Measurements from ENCODE around the gene MAP4K4.

The MAP4K4 gene

DNA sequence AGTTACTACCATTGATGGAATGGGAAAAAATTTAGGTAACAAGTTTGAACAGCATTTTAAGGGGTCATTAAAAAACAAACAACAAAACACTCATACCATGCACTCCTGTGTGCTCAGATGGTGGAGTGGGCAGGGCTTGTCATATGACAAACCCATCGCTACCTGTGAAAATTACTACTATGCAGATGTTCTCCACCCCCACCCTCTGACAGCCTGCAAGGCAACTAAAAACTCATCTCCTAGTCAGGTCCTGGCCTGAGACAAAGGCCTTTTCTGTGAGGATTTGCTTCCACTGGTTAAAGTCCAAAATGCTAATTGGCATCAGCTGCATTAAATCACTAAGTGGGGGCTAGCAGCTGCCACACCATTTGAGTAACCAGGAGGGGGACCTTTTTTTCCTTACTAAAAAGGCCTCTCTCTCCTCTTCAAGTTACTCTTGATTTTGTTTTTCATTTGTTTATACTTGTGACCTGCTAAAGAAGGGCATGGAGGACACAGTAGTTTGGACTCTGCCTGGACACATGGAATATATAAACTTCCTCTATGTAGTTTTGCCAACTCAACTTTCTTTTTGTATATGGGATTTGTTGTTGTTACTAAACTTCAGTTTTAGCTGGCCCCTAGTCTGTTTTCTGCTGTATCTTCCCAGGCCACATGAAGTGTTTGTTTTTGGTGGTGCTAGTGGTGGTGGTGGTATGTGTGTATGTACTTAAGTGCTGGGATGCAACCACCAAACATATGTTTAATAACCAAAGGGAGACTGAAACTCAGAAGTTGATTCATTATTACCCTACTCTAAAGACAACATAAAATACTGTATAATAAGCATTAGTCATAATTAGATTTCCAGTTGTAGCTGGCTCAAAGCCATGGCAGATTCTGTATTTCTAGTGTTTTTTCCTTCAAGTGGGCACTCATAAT lies 121.3 kb downstream of the MAP4K4 start:
- no peak for DNase-seq

GRCh38 chr2:101820519-101820918 lies 123.0 kb downstream of the MAP4K4 start:
- no peak for DNase-seq

DNA sequence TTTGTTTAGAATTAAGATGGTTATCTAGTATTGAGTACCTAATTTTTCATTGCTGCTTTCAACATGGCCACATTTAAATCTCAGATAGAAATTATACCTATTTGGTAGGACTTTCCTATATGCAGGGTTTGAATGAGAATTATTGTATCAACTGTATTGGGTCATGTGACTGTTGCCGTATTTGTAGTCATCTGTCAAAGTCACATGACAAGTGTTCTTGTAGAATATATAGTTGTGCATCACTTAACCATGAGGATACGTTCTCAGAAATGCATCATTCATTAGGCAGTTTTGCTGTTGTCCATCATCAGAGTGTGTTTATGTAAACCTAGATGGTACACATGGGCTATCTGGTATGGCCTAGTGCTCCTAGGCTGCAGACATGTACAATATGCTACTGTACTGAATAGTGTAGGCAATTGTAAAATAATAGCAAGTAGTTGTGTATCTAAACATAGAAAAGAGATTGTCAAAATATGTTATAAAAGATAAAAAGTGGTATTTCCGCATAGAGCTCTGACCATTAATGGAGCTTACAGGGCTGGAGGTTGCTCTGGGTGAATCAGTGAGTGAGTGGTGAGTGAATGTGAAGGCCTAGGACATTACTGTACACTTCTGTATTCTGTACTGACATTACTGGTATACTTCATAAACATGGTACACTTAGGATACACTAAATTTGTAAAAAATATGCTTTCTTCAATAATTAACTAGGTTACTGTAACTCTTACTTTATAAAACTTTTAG lies 123.7 kb downstream of the MAP4K4 start:
- no peak for DNase-seq

DNA sequence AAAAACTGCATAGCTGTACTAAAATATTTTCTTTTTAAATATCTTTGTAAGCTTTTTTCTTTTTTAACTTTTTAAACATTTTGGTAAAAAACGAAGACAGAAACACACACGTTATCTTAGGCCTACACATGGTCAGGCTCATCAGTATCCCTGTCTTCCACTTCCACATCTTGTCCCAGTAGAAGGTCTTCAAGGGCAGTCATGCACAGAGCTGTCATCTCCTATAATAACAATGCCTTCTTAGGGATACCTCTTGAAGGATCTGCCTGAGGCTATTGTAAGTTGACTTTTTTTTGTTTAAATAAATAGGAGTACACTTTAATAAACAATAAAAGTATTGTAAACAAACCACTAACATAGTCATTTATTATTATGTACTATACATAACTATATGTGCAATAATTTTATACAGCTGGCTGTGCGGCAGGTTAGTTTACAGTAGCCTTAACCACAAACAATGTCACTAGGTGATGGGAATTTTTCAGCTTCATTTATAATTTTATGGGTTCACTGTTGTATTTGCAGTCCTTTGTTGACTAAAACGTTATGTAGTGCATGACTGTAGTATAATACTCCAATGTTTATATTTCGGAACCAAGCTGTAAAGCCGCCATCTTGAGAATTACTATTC lies 124.4 kb downstream of the MAP4K4 start:
- no peak for DNase-seq

DNA sequence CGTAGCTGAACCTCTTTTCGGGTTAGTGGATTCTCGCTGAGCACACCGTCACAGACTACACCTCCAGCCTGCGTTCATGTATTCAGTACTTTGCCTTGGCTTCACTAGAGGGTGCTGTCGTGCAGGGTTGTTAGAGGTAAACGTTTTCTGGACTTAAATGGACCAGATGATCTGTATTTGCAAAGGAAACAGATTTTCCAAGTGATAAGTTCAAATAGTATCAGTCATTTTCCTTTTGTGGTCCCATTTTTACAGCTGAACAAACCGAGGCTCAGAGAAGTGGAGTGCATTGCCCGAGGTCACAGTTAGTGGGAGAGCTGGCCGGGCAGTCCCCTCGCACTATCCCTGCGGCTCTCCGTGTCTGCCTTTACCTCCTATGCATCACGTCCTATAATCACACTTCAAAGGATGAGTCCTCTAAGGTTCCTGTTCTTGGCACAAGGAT lies 125.9 kb downstream of the MAP4K4 start:
- DNase-seq: peak; percentile 71 to 75

DNA sequence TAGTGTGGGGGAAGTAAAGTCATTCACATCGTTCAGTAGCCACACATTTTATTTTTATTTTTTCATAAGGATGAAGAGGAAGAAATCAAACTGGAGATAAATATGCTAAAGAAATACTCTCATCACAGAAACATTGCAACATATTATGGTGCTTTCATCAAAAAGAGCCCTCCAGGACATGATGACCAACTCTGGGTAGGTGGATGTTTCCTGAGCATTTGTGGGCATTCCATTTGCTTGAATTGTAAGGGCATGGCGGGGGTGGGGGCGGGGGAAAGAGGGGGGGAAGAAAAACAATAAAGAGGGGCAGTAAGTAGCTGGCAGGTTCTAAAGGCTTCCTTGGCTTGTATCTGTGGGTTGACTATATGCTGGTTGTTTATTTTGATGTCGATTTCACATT lies 126.4 kb downstream of the MAP4K4 start:
- DNase-seq: no peak

- no peak for DNase-seq
Measured at GRCh38 chr2:101826716-101827115, 129.2 kb downstream of the MAP4K4 start.

DNA sequence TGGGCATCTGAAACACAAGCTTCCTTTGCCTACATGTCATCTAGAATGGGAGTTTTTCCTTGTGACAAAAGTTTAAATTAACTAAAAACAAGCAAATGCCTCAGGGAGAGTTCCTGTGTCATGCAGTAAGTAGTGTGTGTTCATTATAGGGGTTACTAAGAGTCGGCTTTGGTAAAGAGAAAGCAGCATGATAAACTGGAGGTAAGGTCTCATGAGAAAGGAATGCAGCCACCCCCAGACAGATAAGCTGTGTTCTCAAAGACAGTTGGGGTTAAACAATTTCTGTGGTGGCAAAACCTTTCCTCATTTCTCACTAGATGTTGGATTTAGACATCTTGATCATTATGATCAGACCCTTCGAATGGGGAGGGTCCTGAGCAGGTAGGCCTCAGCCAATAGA lies 129.7 kb downstream of the MAP4K4 start:
- no peak for DNase-seq

DNA sequence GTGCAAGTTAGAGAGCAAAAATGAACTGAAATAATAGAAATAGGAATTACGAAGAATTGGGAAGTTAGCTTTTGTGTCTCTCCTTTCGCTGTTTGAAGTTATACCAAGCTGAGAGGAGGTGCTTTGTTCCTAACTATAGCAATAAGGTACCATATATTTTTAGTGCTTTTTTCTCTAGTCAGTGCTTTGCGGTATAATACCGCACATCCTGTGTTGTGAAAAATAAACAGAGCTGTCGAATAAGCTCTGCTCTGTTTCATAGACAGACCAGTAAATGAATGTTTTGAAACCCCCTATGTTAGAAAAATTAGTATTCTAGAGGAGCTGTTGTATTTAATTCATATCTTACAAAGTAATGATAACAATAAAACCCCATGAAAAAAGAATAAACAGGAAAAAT lies 130.8 kb downstream of the MAP4K4 start:
- peak in 1 of 2 donors; percentile 40 for DNase-seq

- DNase-seq: no peak
Measured at GRCh38 chr2:101828673-101829334, 131.3 kb downstream of the MAP4K4 start.

GRCh38 chr2:101829429-101829828 lies 131.9 kb downstream of the MAP4K4 start:
- DNase-seq: no peak

DNA sequence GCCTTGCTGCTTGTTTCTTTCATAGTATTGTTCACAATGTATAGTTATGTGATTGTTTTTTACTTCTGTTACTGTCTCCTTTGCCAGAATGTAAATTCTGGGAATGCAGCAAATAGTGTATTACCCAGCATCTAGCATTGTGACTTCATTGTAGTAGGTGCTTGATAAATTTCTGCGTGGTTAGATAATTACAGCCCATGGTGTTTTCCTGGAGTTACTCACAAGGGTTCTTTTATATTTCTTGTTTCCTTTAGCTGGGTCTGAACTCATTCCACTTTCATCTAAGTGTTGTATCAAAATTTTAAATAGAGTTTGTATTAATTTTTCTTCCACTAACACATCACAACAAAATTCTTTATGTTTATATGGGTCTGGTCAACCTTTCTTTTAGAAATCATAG lies 132.6 kb downstream of the MAP4K4 start:
- no peak for DNase-seq

DNA sequence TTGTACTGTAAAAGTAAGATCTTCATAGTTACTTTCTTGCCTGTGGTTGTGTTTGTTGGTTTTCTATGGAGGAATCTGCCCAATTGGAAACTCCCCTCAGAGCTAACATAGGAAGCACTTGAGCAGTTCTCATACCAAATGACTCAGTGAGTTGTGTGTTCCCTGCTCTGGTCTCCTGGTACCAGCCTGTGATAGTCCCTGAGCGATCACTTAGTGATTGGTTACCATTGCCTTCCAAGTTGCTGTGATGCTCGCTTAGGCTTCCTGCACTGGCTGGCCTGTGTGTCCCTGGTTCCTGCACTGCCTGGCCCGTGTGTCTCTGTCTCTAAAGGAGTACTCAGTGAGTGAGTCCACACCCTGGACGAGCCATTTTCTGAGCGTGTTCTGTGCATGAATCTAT lies 133.0 kb downstream of the MAP4K4 start:
- DNase-seq: no peak

DNA sequence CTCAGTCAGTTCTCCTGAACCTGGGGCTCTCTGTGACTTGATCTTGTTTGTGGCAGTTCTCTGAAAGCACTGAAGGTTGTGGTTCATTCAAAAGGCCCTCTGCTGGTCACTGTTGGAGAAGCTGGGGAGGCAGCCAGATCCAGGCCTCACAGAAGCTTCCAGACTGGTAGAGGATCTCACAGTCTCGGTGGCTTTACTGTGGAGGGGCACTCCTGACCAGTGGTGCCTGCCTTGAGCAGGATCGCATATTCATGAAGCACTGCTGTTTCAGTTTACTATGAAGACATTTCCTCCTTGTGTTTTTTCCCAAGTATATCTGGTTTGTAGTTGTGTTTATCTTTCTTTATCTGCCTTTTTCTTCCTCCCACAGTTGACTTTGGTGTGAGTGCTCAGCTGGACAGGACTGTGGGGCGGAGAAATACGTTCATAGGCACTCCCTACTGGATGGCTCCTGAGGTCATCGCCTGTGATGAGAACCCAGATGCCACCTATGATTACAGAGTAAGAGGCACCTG lies 133.9 kb downstream of the MAP4K4 start:
- peak; percentile 61 to 67 for DNase-seq

DNA sequence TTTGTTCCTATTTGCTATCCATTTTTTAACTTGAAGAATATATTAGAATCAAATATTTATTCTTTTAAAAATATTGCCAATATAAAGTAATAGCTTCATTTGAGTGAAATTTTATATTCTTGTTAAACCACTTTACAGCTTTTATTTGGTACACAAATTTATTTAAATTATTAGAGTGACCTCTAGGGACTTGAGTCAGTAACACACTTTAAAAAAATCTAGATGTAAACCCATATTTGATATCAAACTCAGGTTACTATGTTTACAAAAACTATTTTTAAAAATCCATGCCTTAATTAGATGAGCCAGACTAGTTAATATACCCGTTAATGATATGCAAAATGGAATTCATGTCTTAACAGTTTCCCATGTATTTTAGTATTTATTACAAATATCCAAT lies 134.6 kb downstream of the MAP4K4 start:
- no peak for DNase-seq

DNA sequence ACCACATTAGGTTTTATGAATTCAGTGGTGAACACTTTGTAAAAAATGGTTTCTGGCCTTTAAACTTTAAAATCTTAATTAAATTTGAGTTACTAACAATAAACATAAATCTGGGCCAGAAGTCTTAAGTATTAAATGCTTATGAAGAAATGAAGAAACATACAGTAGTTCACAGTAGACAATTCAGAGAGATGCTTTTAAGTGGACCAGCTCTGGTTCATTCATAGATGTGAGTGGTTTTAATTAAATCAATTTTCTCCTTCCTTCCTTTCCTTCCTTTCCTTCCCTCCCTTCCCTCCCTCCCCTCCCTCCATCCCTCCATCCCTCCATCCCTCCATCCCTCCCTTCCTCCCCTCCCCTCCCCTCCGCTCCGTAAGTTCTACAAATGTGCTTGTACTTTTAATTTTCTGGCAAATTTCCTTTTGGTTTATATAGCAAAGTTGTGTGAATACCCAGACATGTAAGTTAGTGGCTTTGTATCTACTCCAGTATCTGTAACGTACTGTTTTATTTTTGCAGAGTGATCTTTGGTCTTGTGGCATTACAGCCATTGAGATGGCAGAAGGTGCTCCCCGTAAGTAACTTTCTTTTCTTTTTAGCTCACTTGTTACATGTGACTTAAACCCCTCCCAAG lies 136.5 kb downstream of the MAP4K4 start:
- no peak for DNase-seq

- DNase-seq: no peak
Measured at GRCh38 chr2:101837354-101837753, 139.8 kb downstream of the MAP4K4 start.

DNA sequence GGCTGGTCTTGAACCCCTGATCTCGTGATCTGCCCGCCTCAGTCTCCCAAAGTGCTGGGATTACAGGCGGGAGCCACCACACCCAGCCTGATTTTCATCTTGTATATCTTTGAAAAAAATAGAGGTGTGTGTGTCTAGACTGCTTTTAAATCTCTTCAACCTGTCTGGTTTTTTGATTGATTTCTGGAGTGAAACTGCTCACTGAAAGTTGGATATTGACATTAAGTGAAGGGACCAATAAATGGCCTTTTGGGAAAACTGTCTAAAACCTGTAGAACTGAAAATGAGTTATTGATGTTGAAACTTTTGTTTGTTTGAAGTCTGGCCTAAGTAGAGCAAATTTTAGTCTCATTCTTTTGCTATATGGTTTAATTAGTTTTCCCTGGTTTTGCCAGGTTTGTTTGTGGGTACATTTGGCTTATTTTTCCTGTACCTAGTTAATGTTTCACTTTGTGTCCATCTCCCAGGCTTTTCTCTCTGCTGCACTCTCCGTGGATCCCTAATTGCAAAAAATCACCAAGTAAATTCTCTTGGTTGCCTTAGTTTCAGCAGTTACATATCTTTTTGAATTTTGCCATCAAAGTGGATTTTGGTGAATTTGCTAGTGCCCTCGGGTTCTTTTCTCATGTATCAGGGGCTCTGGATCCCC lies 144.3 kb downstream of the MAP4K4 start:
- no peak for DNase-seq

DNA sequence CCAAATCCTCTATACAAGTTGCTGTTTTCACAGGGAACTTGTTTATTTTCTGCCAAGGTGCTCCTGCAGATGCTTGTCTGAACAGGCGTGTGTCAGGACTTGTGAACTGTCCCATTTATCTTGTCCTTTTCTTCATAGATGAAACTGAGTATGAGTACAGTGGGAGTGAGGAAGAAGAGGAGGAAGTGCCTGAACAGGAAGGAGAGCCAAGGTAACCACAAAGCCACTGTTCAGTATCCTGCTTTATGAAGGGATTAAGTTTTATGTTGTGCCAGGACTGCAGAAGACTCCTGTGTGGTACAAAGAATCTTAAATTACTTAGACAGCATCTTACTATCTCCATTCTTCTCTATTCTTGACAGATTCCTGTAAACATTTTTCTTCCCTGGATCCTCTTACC lies 145.0 kb downstream of the MAP4K4 start:
- DNase-seq: no peak

- DNase-seq: no peak
Measured at GRCh38 chr2:101843048-101843447, 145.5 kb downstream of the MAP4K4 start.

DNA sequence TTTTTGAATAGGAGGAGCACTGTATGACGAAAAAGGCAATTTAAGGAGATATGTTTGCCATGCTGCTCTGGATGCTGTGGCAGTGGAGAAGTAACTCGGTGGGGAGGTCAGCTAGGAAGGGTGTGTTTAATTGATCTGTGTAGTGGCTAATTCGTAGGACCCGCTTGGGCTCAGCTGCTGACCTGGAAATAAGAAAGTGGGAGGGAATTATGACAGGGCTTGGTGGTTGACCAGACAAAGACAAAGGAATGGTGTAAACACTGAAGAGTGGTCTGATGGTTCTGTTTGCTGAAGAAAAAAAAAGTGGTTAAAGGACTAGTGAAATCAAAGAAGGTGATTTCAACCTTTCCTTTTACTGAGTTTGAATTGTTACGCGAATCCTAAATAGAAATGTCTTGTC lies 146.0 kb downstream of the MAP4K4 start:
- no peak for DNase-seq
